ENCODE data around the gene LSG1. TPM values are rescaled to one million over a fixed set of nuclear protein-coding genes. Genes with fewer than 3 reads are reported as not detected.

The LSG1 gene
- total RNA-seq, 2 experiments from 2014 or later = 50.6 to 56.6 TPM

- DNase-seq = no peak
- Mint-ChIP-seq H3K9me3 (no peaks in the 10 kb centered on the region), H3K4me1 (peaks cover 42% of the 10 kb centered on the region), H3K4me3 (no peak overlapping the region), H3K27me3 (peaks cover 11% of the 10 kb centered on the region), H3K36me3 (no peaks in the 10 kb centered on the region), H3K27ac (no peak overlapping the region)
Observed at GRCh38 chr3:194680888-194681615, 9.1 kb upstream of the LSG1 start.

GRCh38 chr3:194676471-194676870 lies 4.5 kb upstream of the LSG1 start:
- DNase-seq = no peak
- no peaks in the 10 kb centered on the region for H3K9me3 Mint-ChIP-seq
- H3K27me3 Mint-ChIP-seq = no peaks in the 10 kb centered on the region
- H3K27ac Mint-ChIP-seq = peak overlapping the region; percentile 32
- no peak overlapping the region for H3K4me3 Mint-ChIP-seq
- no peaks in the 10 kb centered on the region for H3K36me3 Mint-ChIP-seq
- peaks cover 35% of the 10 kb centered on the region for H3K4me1 Mint-ChIP-seq

- DNase-seq = no peak
- Mint-ChIP-seq H3K36me3 (no peaks in the 10 kb centered on the region), H3K27ac (peak overlapping the region; percentile 74), H3K4me3 (peak overlapping the region; percentile 37), H3K9me3 (no peaks in the 10 kb centered on the region), H3K27me3 (no peaks in the 10 kb centered on the region), H3K4me1 (peaks cover 35% of the 10 kb centered on the region)
Observed at GRCh38 chr3:194675680-194676079, 3.7 kb upstream of the LSG1 start.

GRCh38 chr3:194675081-194675640 lies 3.2 kb upstream of the LSG1 start:
- Mint-ChIP-seq H3K9me3 (no peaks in the 10 kb centered on the region), H3K4me1 (peaks cover 39% of the 10 kb centered on the region), H3K27me3 (no peaks in the 10 kb centered on the region), H3K27ac (peak overlapping the region; percentile 74), H3K4me3 (peak overlapping the region; percentile 43), H3K36me3 (no peaks in the 10 kb centered on the region)
- DNase-seq = peak; percentile 76

GRCh38 chr3:194673761-194674160 lies 1.8 kb upstream of the LSG1 start:
- Mint-ChIP-seq H3K36me3 (peaks cover 4% of the 10 kb centered on the region), H3K27me3 (no peaks in the 10 kb centered on the region), H3K4me3 (no peak overlapping the region), H3K27ac (no peak overlapping the region), H3K4me1 (peaks cover 44% of the 10 kb centered on the region), H3K9me3 (no peaks in the 10 kb centered on the region)
- no peak for DNase-seq

GRCh38 chr3:194672876-194673275 lies 885 bp upstream of the LSG1 start:
- H3K27me3 Mint-ChIP-seq = no peaks in the 10 kb centered on the region

GRCh38 chr3:194671511-194671899 lies 486 bp downstream of the LSG1 start:
- Mint-ChIP-seq H3K27ac (peak overlapping the region; percentile 96), H3K4me1 (peaks cover 41% of the 10 kb centered on the region), H3K9me3 (no peaks in the 10 kb centered on the region), H3K27me3 (no peaks in the 10 kb centered on the region), H3K36me3 (peaks cover 13% of the 10 kb centered on the region), H3K4me3 (peak overlapping the region; percentile 96)
- DNase-seq = no peak

More at GRCh38 chr3:194672876-194673275, 885 bp upstream of the LSG1 start:
- Mint-ChIP-seq H3K27ac (peak overlapping the region; percentile 96), H3K4me3 (peak overlapping the region; percentile 96), H3K9me3 (no peaks in the 10 kb centered on the region), H3K36me3 (peaks cover 8% of the 10 kb centered on the region), H3K4me1 (peaks cover 44% of the 10 kb centered on the region)
- DNase-seq = no peak

GRCh38 chr3:194667363-194667762 lies 4.6 kb downstream of the LSG1 start:
- H3K4me1 Mint-ChIP-seq = peaks cover 17% of the 10 kb centered on the region
- peaks cover 33% of the 10 kb centered on the region for H3K36me3 Mint-ChIP-seq

GRCh38 chr3:194664857-194665256 lies 7.1 kb downstream of the LSG1 start:
- H3K4me1 Mint-ChIP-seq = peaks cover 11% of the 10 kb centered on the region
- no peak overlapping the region for H3K4me3 Mint-ChIP-seq
- peaks cover 34% of the 10 kb centered on the region for H3K36me3 Mint-ChIP-seq
- H3K27ac Mint-ChIP-seq = no peak overlapping the region
- no peak for DNase-seq
- H3K9me3 Mint-ChIP-seq = no peaks in the 10 kb centered on the region
- no peaks in the 10 kb centered on the region for H3K27me3 Mint-ChIP-seq

More at GRCh38 chr3:194667363-194667762, 4.6 kb downstream of the LSG1 start:
- no peaks in the 10 kb centered on the region for H3K27me3 Mint-ChIP-seq
- no peak overlapping the region for H3K4me3 Mint-ChIP-seq
- H3K27ac Mint-ChIP-seq = no peak overlapping the region
- no peak for DNase-seq
- no peaks in the 10 kb centered on the region for H3K9me3 Mint-ChIP-seq

- Mint-ChIP-seq H3K9me3 (no peaks in the 10 kb centered on the region), H3K27me3 (no peaks in the 10 kb centered on the region), H3K4me1 (peaks cover 8% of the 10 kb centered on the region), H3K36me3 (peaks cover 37% of the 10 kb centered on the region), H3K4me3 (no peak overlapping the region), H3K27ac (no peak overlapping the region)
- DNase-seq = no peak
Observed at GRCh38 chr3:194661946-194662345, 10.0 kb downstream of the LSG1 start.

- DNase-seq = no peak
- Mint-ChIP-seq H3K4me3 (no peak overlapping the region), H3K9me3 (no peaks in the 10 kb centered on the region), H3K4me1 (peaks cover 8% of the 10 kb centered on the region), H3K36me3 (peaks cover 36% of the 10 kb centered on the region), H3K27me3 (no peaks in the 10 kb centered on the region), H3K27ac (no peak overlapping the region)
Observed at GRCh38 chr3:194661374-194661773, 10.6 kb downstream of the LSG1 start.

- no peaks in the 10 kb centered on the region for H3K9me3 Mint-ChIP-seq
- no peak for DNase-seq
- no peak overlapping the region for H3K4me3 Mint-ChIP-seq
- H3K27me3 Mint-ChIP-seq = no peaks in the 10 kb centered on the region
- H3K27ac Mint-ChIP-seq = no peak overlapping the region
- peaks cover 11% of the 10 kb centered on the region for H3K4me1 Mint-ChIP-seq
- H3K36me3 Mint-ChIP-seq = peaks cover 26% of the 10 kb centered on the region
Observed at GRCh38 chr3:194659778-194660177, 12.2 kb downstream of the LSG1 start.

GRCh38 chr3:194658477-194659242 lies 13.3 kb downstream of the LSG1 start:
- Mint-ChIP-seq H3K27me3 (no peaks in the 10 kb centered on the region), H3K27ac (no peak overlapping the region)

GRCh38 chr3:194657439-194657838 lies 14.6 kb downstream of the LSG1 start:
- Mint-ChIP-seq H3K4me3 (no peak overlapping the region), H3K36me3 (peaks cover 33% of the 10 kb centered on the region), H3K9me3 (no peaks in the 10 kb centered on the region), H3K27ac (no peak overlapping the region), H3K27me3 (no peaks in the 10 kb centered on the region), H3K4me1 (peaks cover 17% of the 10 kb centered on the region)
- DNase-seq = no peak

More at GRCh38 chr3:194658477-194659242, 13.3 kb downstream of the LSG1 start:
- Mint-ChIP-seq H3K4me1 (peaks cover 19% of the 10 kb centered on the region), H3K36me3 (peaks cover 27% of the 10 kb centered on the region), H3K4me3 (no peak overlapping the region), H3K9me3 (no peaks in the 10 kb centered on the region)
- DNase-seq = no peak

GRCh38 chr3:194654443-194654842 lies 17.5 kb downstream of the LSG1 start:
- no peak for DNase-seq
- Mint-ChIP-seq H3K4me3 (no peak overlapping the region), H3K27ac (peak overlapping the region; percentile 38), H3K36me3 (peaks cover 38% of the 10 kb centered on the region), H3K4me1 (peaks cover 12% of the 10 kb centered on the region), H3K27me3 (no peaks in the 10 kb centered on the region), H3K9me3 (no peaks in the 10 kb centered on the region)

Measured in activated naive CD8-positive, alpha-beta T cell treated with anti-CD3 and anti-CD28 coated beads for 36 hours (primary cell).